H9 (cell line): ENCODE results near the gene STK10. TPM values are rescaled to one million over a fixed set of nuclear protein-coding genes. Genes with fewer than 3 reads are reported as not detected.

ENCODE experiments used
- DNase-seq: peaks from one replicate; pipeline ENCODE4 v3.0.0-alpha.2; 2017
- H2AFZ ChIP-seq: one replicate; pipeline ENCODE4 v1.6.1; 2013; ENCODE audit warnings: mild to moderate bottlenecking, low read length, control low read depth, moderate library complexity
- H2AK5ac ChIP-seq: 2 replicates; pipeline ENCODE4 v1.6.1; 2013; ENCODE audit warnings: low read length, control low read depth, mixed read lengths; ENCODE audit not compliant: insufficient read length
- H2BK120ac ChIP-seq: one replicate; pipeline ENCODE4 v1.6.1; 2013; ENCODE audit warnings: low read depth, mild to moderate bottlenecking, low read length, control low read depth, inconsistent platforms; ENCODE audit not compliant: poor library complexity, severe bottlenecking
- H2BK12ac ChIP-seq: 2 replicates; pipeline ENCODE4 v1.6.1; 2013; ENCODE audit warnings: low read length, control low read depth, mixed read lengths, low read depth; ENCODE audit not compliant: insufficient read length
- H2BK15ac ChIP-seq: 2 replicates; pipeline ENCODE4 v1.6.1; 2013; ENCODE audit warnings: low read depth, low read length, control low read depth
- H2BK20ac ChIP-seq: one replicate; pipeline ENCODE4 v1.6.1; 2013; ENCODE audit warnings: low read depth, mild to moderate bottlenecking, low read length, control low read depth, inconsistent platforms; ENCODE audit not compliant: poor library complexity, severe bottlenecking
- H2BK5ac ChIP-seq: 2 replicates; pipeline ENCODE4 v1.6.1; 2013; ENCODE audit warnings: low read length, control low read depth, mixed read lengths; ENCODE audit not compliant: insufficient read length
- H3K14ac ChIP-seq: 2 replicates; pipeline ENCODE4 v1.6.1; 2013; ENCODE audit warnings: low read length, control low read depth; ENCODE audit not compliant: insufficient read depth
- H3K18ac ChIP-seq: 2 replicates; pipeline ENCODE4 v1.6.1; 2013; ENCODE audit warnings: low read depth, mild to moderate bottlenecking, mixed read lengths, low read length, control low read depth; ENCODE audit not compliant: insufficient read length
- H3K23ac ChIP-seq: 2 replicates; pipeline ENCODE4 v1.6.1; 2013; ENCODE audit warnings: low read length, control low read depth, mixed read lengths, low read depth; ENCODE audit not compliant: insufficient read length
- H3K23me2 ChIP-seq: 2 replicates; pipeline ENCODE4 v1.6.1; 2013; ENCODE audit warnings: low read depth, mild to moderate bottlenecking, mixed read lengths, low read length, control low read depth; ENCODE audit not compliant: insufficient read length, poor library complexity, severe bottlenecking
- H3K27ac ChIP-seq: 2 replicates; pipeline ENCODE4 v1.5.1; 2013; ENCODE audit warnings: low read length, control low read depth, mixed read lengths, low read depth; ENCODE audit not compliant: insufficient read length
- H3K27me3 ChIP-seq: 2 replicates; pipeline ENCODE4 v1.6.1; 2013; ENCODE audit warnings: low read length, control low read depth, inconsistent platforms; ENCODE audit not compliant: insufficient read depth
- H3K4ac ChIP-seq: 2 replicates; pipeline ENCODE4 v1.6.1; 2013; ENCODE audit warnings: low read depth, mild to moderate bottlenecking, control low read depth, inconsistent platforms, low read length, moderate library complexity
- H3K4me1 ChIP-seq: 2 replicates; pipeline ENCODE4 v1.6.1; 2013; ENCODE audit warnings: low read length, control low read depth, inconsistent platforms; ENCODE audit not compliant: insufficient read depth
- H3K4me2 ChIP-seq: 2 replicates; pipeline ENCODE4 v1.6.1; 2013; ENCODE audit warnings: low read length, control low read depth, mixed read lengths; ENCODE audit not compliant: insufficient read length, insufficient read depth
- H3K56ac ChIP-seq: 2 replicates; pipeline ENCODE4 v1.6.1; 2013; ENCODE audit warnings: low read depth, mild to moderate bottlenecking, mixed read lengths, low read length, control low read depth; ENCODE audit not compliant: insufficient read length
- H3K79me1 ChIP-seq: 2 replicates; pipeline ENCODE4 v1.6.1; 2013; ENCODE audit warnings: low read depth, mild to moderate bottlenecking, moderate library complexity, low read length, control low read depth, inconsistent platforms; ENCODE audit not compliant: insufficient read depth, poor library complexity, severe bottlenecking
- H3K79me2 ChIP-seq: 2 replicates; pipeline ENCODE4 v1.6.1; 2013; ENCODE audit warnings: low read length, control low read depth, inconsistent platforms; ENCODE audit not compliant: insufficient read depth
- H3K9ac ChIP-seq: 2 replicates; pipeline ENCODE4 v1.6.1; 2013; ENCODE audit warnings: low read length, control low read depth, mixed read lengths; ENCODE audit not compliant: insufficient read length; ENCODE audit errors: extremely low read depth
- H3K9me3 ChIP-seq: one replicate; pipeline ENCODE4 v1.6.1; 2013; ENCODE audit warnings: low read depth, low read length, inconsistent platforms; ENCODE audit not compliant: control insufficient read depth
- H3T11ph ChIP-seq: one replicate; pipeline ENCODE4 v1.6.1; 2013; ENCODE audit warnings: mild to moderate bottlenecking, low read length, control low read depth, inconsistent platforms
- H4K20me1 ChIP-seq: one replicate; pipeline ENCODE4 v1.6.1; 2013; ENCODE audit not compliant: control insufficient read depth, insufficient read length, insufficient read depth
- H4K5ac ChIP-seq: 2 replicates; pipeline ENCODE4 v1.6.1; 2013; ENCODE audit warnings: low read depth, mild to moderate bottlenecking, mixed read lengths, low read length, control low read depth; ENCODE audit not compliant: insufficient read length
- H4K8ac ChIP-seq: replicated peaks from 2 replicates; pipeline ENCODE4 v1.6.1; 2013; ENCODE audit warnings: low read length, control low read depth, mixed read lengths, low read depth; ENCODE audit not compliant: insufficient read length
- H4K91ac ChIP-seq: 2 replicates; pipeline ENCODE4 v1.6.1; 2013; ENCODE audit warnings: low read depth, mild to moderate bottlenecking, moderate library complexity, mixed read lengths, low read length, control low read depth; ENCODE audit not compliant: insufficient read length
- H3K27ac Mint-ChIP-seq, 3 experiments: 2 replicates in 2 of 3; 3 replicates in 1 of 3; pipeline ENCODE4 v1.8.0; 2020 to 2021; ENCODE audit warnings: mixed read lengths in 3 of 3, mild to moderate bottlenecking in 1 of 3, moderate library complexity in 1 of 3
- H3K27me3 Mint-ChIP-seq: 2 replicates; pipeline ENCODE4 v1.8.0; 2021; ENCODE audit warnings: low read depth, mild to moderate bottlenecking, moderate library complexity, mixed read lengths
- H3K36me3 Mint-ChIP-seq, 3 experiments: 2 replicates in 2 of 3; 3 replicates in 1 of 3; pipeline ENCODE4 v1.8.0; 2020 to 2021; ENCODE audit warnings: low read depth in 3 of 3, mixed read lengths in 3 of 3; ENCODE audit not compliant: insufficient read depth in 1 of 3
- H3K4me1 Mint-ChIP-seq, 2 experiments: 2 replicates each; pipeline ENCODE4 v1.8.0; 2020; ENCODE audit warnings: mixed read lengths in 2 of 2
- H3K4me3 Mint-ChIP-seq, 2 experiments: 2 replicates in 1 of 2; 3 replicates in 1 of 2; pipeline ENCODE4 v1.8.0; 2020 to 2021; ENCODE audit warnings: mild to moderate bottlenecking in 2 of 2, mixed read lengths in 2 of 2, moderate library complexity in 1 of 2
- H3K9me3 Mint-ChIP-seq, 2 experiments: 2 replicates in 1 of 2; 3 replicates in 1 of 2; pipeline ENCODE4 v1.8.0; 2020; ENCODE audit warnings: mild to moderate bottlenecking in 2 of 2, mixed read lengths in 2 of 2, moderate library complexity in 1 of 2
- WGBS: extraction: QIAGEN DNeasy Blood & Tissue Kit; methylation state at CpG from one replicate; pipeline ENCODE4 v1.1.7; 2013; ENCODE audit warnings: missing lambda C conversion rate, low lambda C conversion rate, mixed read lengths; ENCODE audit not compliant: insufficient read length; ENCODE audit errors: extremely low coverage; 5-methylcytosine and 5-hydroxymethylcytosine counted together
- total RNA-seq: library from RNA; stranded (reverse); gene quantifications from 2 replicates; pipeline ENCODE4 v1.2.1, GENCODE V29; 2021
- TF ChIP-seq, protein P1 (sequence below): fragments of 200-600 bp; sonication (generic); conservative IDR thresholded peaks from 3 replicates; pipeline ENCODE4 v1.8.0; 2021; ENCODE audit warnings: antibody characterized with exemption, mild to moderate bottlenecking

STK10 gene
- total RNA-seq, 1 experiment from 2014 or later, result 14.6 TPM

DNA sequence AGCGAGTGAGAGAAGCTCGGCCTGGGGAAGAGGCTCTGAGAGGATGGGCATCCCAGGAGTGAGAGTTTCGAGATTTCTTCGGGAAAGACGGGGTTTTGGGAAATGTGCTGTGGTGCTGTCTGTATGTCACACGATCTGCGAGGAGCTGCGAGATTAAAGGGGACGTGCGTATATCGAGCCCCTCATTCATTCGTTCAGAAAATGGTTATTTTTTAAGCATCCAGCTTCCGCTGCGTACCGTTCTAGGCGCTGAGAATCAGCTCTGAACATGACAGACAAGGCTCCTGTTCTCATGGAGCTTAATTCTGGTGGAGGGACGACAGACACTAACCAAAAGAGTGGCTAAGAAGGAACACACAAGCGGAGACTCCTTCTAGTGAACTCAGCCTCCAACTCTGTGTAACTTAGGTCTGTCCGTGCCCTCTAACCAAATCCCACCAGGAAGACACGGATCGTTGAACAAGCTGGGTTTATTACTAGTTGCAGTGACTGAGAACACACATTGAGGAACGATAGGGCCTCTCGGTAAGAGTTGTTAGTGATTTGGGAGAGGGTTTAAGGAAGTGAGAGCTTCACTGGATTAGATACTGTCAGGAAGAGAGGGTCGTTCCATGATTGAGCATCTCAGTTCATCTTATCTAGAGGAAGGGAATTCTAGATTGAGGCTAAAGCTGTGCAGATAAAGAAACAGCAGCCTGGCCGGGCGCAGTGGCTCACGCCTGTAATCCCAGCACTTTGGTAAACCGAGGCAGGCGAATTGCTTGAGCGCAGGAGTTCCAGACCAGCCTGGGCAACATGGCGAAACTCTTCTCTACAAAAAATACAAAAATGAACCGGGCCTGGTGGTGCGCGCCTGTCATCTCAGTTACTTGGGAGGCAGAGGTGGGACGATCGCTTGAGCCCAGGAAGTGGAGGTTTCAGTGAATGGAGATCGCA is 180.6 kb downstream of the STK10 start:
- Histone ChIP-seq H3K9me3 (no peaks in the 10 kb centered on the region), H3K4ac (no peak overlapping the region), H3K23me2 (peaks cover 16% of the 10 kb centered on the region), H2BK20ac (no peak overlapping the region), H2AFZ (no peak overlapping the region), H2BK12ac (no peak overlapping the region), H2BK120ac (no peak overlapping the region), H3T11ph (no peak overlapping the region), H4K91ac (no peak overlapping the region), H4K5ac (no peak overlapping the region), H4K8ac (no peak overlapping the region), H3K79me1 (no peaks in the 10 kb centered on the region), H3K4me2 (peak overlapping the region; percentile 90), H3K23ac (no peak overlapping the region), H3K4me1 (peaks cover 11% of the 10 kb centered on the region), H3K27ac (peak overlapping the region; percentile 92), H3K14ac (0 out of 2 replicates have a peak overlapping the region, but pooled peaks have one; percentile 38), H3K79me2 (peaks cover 26% of the 10 kb centered on the region; the same call in 1 of the 2 replicates), H3K27me3 (no peaks in the 10 kb centered on the region), H2BK15ac (no peak overlapping the region), H3K56ac (no peak overlapping the region), H2AK5ac (no peak overlapping the region), H2BK5ac (no peak overlapping the region), H3K18ac (no peak overlapping the region), H4K20me1 (no peaks in the 10 kb centered on the region), H3K9ac (peak overlapping the region; percentile 69)
- TF ChIP-seq, protein P1, sequence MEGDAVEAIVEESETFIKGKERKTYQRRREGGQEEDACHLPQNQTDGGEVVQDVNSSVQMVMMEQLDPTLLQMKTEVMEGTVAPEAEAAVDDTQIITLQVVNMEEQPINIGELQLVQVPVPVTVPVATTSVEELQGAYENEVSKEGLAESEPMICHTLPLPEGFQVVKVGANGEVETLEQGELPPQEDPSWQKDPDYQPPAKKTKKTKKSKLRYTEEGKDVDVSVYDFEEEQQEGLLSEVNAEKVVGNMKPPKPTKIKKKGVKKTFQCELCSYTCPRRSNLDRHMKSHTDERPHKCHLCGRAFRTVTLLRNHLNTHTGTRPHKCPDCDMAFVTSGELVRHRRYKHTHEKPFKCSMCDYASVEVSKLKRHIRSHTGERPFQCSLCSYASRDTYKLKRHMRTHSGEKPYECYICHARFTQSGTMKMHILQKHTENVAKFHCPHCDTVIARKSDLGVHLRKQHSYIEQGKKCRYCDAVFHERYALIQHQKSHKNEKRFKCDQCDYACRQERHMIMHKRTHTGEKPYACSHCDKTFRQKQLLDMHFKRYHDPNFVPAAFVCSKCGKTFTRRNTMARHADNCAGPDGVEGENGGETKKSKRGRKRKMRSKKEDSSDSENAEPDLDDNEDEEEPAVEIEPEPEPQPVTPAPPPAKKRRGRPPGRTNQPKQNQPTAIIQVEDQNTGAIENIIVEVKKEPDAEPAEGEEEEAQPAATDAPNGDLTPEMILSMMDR, result no peak
- H3K36me3 Mint-ChIP-seq, result peaks cover 0 to 14% (median 10%) of the 10 kb centered on the region in 3 experiments; a peak in 5 of 7 replicates
- peak; percentile 30 for DNase-seq
- no CpG with 5 or more reads among the region's 37 CpGs for WGBS
- peaks cover 53 to 60% of the 10 kb centered on the region in 2 experiments for H3K4me1 Mint-ChIP-seq
- no peaks in the 10 kb centered on the region for H3K9me3 Mint-ChIP-seq
- H3K4me3 Mint-ChIP-seq, result peak overlapping the region; percentile 94 to 97
- H3K27ac Mint-ChIP-seq, result peak overlapping the region; percentile 98 to 99 (median 98)
- no peaks in the 10 kb centered on the region for H3K27me3 Mint-ChIP-seq
